GM23338 (cell line): Measurements from ENCODE around the gene HCFC1. TPM values are rescaled to one million over a fixed set of nuclear protein-coding genes. Genes with fewer than 3 reads are reported as not detected.

ENCODE experiments used
- ATAC-seq: fragments of 200-7000 bp; cut with Tn5 transposase; 3 replicates; pipeline ENCODE4 v1.9.1; 2020
- DNase-seq: peaks from one replicate; pipeline ENCODE4 v3.0.0-alpha.2; 2015; ENCODE audit warnings: low spot score
- H2AFZ ChIP-seq: fragments of 200-600 bp; sonication (generic); 2 replicates; pipeline ENCODE4 v1.8.0; 2016; ENCODE audit warnings: antibody characterized with exemption, mild to moderate bottlenecking, moderate library complexity
- H3F3A ChIP-seq: fragments of 200-600 bp; sonication (generic); replicated peaks from 2 replicates; pipeline ENCODE4 v1.8.0; 2017; ENCODE audit warnings: antibody characterized with exemption, mixed run types, low read depth
- H3K27ac ChIP-seq: fragments of 200-600 bp; sonication (generic); 2 replicates; pipeline ENCODE4 v1.6.1; 2016; ENCODE audit warnings: low read depth
- H3K27me3 ChIP-seq: fragments of 200-600 bp; sonication (generic); 2 replicates; pipeline ENCODE4 v1.8.0; 2016; ENCODE audit warnings: mild to moderate bottlenecking, mixed run types, moderate library complexity; ENCODE audit not compliant: insufficient read depth
- H3K36me3 ChIP-seq: fragments of 200-600 bp; sonication (generic); 2 replicates; pipeline ENCODE4 v1.8.0; 2016; ENCODE audit warnings: mild to moderate bottlenecking; ENCODE audit not compliant: insufficient read depth
- H3K4me1 ChIP-seq: fragments of 200-600 bp; sonication (generic); 2 replicates; pipeline ENCODE4 v1.8.0; 2016; ENCODE audit warnings: mild to moderate bottlenecking, moderate library complexity; ENCODE audit not compliant: insufficient read depth
- H3K4me2 ChIP-seq: fragments of 200-600 bp; sonication (generic); 2 replicates; pipeline ENCODE4 v1.7.1; 2017; ENCODE audit warnings: mixed run types
- H3K4me3 ChIP-seq: fragments of 200-600 bp; sonication (generic); 2 replicates; pipeline ENCODE4 v1.6.1; 2016; ENCODE audit warnings: mixed run types
- H3K79me2 ChIP-seq: fragments of 200-600 bp; sonication (generic); replicated peaks from 2 replicates; pipeline ENCODE4 v1.8.0; 2017; ENCODE audit warnings: mild to moderate bottlenecking; ENCODE audit not compliant: insufficient read depth
- H3K9me2 ChIP-seq: fragments of 200-600 bp; sonication (generic); 2 replicates; pipeline ENCODE4 v1.8.0; 2017; ENCODE audit not compliant: insufficient read depth
- H4K20me1 ChIP-seq: fragments of 200-600 bp; sonication (generic); replicated peaks from 2 replicates; pipeline ENCODE4 v1.8.0; 2017; ENCODE audit warnings: mild to moderate bottlenecking; ENCODE audit not compliant: insufficient read depth
- H3K27ac Mint-ChIP-seq: 2 replicates; pipeline ENCODE4 v1.8.0; 2020; ENCODE audit warnings: inconsistent platforms, mild to moderate bottlenecking, moderate library complexity, mixed read lengths
- H3K27me3 Mint-ChIP-seq: 3 replicates; pipeline ENCODE4 v1.8.0; 2022; ENCODE audit warnings: low read depth, mild to moderate bottlenecking, moderate library complexity, mixed read lengths, inconsistent platforms; ENCODE audit not compliant: insufficient read depth, poor library complexity
- H3K36me3 Mint-ChIP-seq: 3 replicates; pipeline ENCODE4 v1.8.0; 2021; ENCODE audit warnings: low read depth, mild to moderate bottlenecking, inconsistent platforms, moderate library complexity, mixed read lengths
- H3K4me1 Mint-ChIP-seq: 3 replicates; pipeline ENCODE4 v1.8.0; 2020; ENCODE audit warnings: mild to moderate bottlenecking, inconsistent platforms, mixed read lengths
- H3K4me3 Mint-ChIP-seq: 3 replicates; pipeline ENCODE4 v1.8.0; 2021; ENCODE audit warnings: moderate library complexity, mild to moderate bottlenecking, inconsistent platforms, mixed read lengths
- H3K9me3 Mint-ChIP-seq: 3 replicates; pipeline ENCODE4 v1.8.0; 2020; ENCODE audit warnings: moderate library complexity, mild to moderate bottlenecking, inconsistent platforms, mixed read lengths
- CREB1 ChIP-seq: fragments of 250-450 bp; sonication (Bioruptor Pico); IDR thresholded peaks from 2 replicates; pipeline ENCODE4 v1.5.0; 2020; ENCODE audit warnings: low read depth, mild to moderate bottlenecking, moderate library complexity
- EZH2 ChIP-seq: fragments of 200-600 bp; sonication (generic); IDR thresholded peaks from one replicate; pipeline ENCODE4 v1.8.0; 2017; ENCODE audit warnings: antibody characterized with exemption, mild to moderate bottlenecking, low read depth; ENCODE audit not compliant: unreplicated experiment
- EZH2phosphoT487 ChIP-seq: fragments of 200-600 bp; sonication (generic); IDR thresholded peaks from one replicate; pipeline ENCODE4 v1.8.1; 2018; ENCODE audit warnings: antibody characterized with exemption; ENCODE audit not compliant: unreplicated experiment
- JUNB ChIP-seq: IDR thresholded peaks from one replicate; pipeline ENCODE4 v1.6.1; 2016; ENCODE audit warnings: antibody characterized with exemption; ENCODE audit not compliant: unreplicated experiment
- NANOG ChIP-seq: IDR thresholded peaks from 2 replicates; pipeline ENCODE4 v1.6.1; 2016; ENCODE audit warnings: antibody characterized with exemption, borderline replicate concordance
- POLR2AphosphoS5 ChIP-seq: IDR thresholded peaks from 2 replicates; pipeline ENCODE4 v1.6.1; 2016; ENCODE audit warnings: antibody characterized with exemption, low read depth
- STAT1 ChIP-seq: IDR thresholded peaks from one replicate; pipeline ENCODE4 v1.6.1; 2016; ENCODE audit warnings: antibody characterized with exemption; ENCODE audit not compliant: unreplicated experiment
- ZNF114 ChIP-seq: fragments of 250-450 bp; sonication (Bioruptor Pico); IDR thresholded peaks from 2 replicates; pipeline ENCODE4 v1.5.0; 2020; ENCODE audit warnings: mild to moderate bottlenecking, moderate library complexity
- ZNF331 ChIP-seq: fragments of 250-450 bp; sonication (Bioruptor Pico); IDR thresholded peaks from 2 replicates; pipeline ENCODE4 v1.5.0; 2020; ENCODE audit warnings: low read depth, mild to moderate bottlenecking, moderate library complexity
- polyA plus RNA-seq: library from polyadenylated mRNA; unstranded; fragments of >200 nt; fragmentation: Nextera tagmentation; extraction: Ambion mirVana; gene quantifications from 2 replicates; pipeline ENCODE4 v1.2.1, GENCODE V29; 2016
- total RNA-seq: library from RNA; depleted of rRNA; stranded (reverse); fragments of >200 nt; shearing (Covaris generic); gene quantifications from 2 replicates; pipeline ENCODE4 v1.2.3, GENCODE V29; 2014
- TF ChIP-seq, protein P1 (sequence below): IDR thresholded peaks from 2 replicates; pipeline ENCODE4 v1.6.1; 2016; ENCODE audit warnings: antibody characterized with exemption
- TF ChIP-seq, protein P2 (sequence below), 2 experiments: fragments of 200-600 bp in 1 of 2; sonication (generic) in 1 of 2; conservative IDR thresholded peaks; 2 replicates each; pipeline versions ENCODE4 v1.5.1 to v1.6.1; 2016 to 2017; ENCODE audit warnings: antibody characterized with exemption in 2 of 2, low read depth in 2 of 2, mild to moderate bottlenecking in 2 of 2, moderate library complexity in 1 of 2
- TF ChIP-seq, protein P3 (sequence below): IDR thresholded peaks from one replicate; pipeline ENCODE4 v1.6.1; 2018; ENCODE audit warnings: antibody characterized with exemption; ENCODE audit not compliant: unreplicated experiment

HCFC1 gene
- total and polyA plus RNA-seq, 2 experiments from 2014 or later, result 33.0 to 188 TPM

DNA sequence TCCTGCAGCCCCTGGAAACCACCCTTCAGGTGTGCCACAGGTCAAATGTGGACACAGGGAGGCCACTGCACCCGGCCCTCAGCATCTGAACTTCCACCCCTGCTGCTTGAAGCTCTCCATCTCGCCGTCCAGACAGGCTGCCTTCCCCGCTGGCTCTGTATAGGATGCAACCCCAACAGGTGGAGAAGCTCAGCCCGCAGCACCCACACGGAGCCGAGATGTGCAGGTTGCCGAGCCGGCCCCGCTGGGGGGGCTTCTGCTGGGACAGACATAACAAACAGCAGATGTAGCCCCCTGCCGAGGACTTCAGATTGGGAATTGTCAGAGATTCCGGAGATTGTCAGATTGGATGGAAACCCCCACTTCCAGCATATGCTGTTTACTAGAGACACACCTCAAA is 21.5 kb upstream of the HCFC1 start (continued):
- TF ChIP-seq, protein P1, sequence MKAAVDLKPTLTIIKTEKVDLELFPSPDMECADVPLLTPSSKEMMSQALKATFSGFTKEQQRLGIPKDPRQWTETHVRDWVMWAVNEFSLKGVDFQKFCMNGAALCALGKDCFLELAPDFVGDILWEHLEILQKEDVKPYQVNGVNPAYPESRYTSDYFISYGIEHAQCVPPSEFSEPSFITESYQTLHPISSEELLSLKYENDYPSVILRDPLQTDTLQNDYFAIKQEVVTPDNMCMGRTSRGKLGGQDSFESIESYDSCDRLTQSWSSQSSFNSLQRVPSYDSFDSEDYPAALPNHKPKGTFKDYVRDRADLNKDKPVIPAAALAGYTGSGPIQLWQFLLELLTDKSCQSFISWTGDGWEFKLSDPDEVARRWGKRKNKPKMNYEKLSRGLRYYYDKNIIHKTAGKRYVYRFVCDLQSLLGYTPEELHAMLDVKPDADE, result no peak
- TF ChIP-seq, protein P2, sequence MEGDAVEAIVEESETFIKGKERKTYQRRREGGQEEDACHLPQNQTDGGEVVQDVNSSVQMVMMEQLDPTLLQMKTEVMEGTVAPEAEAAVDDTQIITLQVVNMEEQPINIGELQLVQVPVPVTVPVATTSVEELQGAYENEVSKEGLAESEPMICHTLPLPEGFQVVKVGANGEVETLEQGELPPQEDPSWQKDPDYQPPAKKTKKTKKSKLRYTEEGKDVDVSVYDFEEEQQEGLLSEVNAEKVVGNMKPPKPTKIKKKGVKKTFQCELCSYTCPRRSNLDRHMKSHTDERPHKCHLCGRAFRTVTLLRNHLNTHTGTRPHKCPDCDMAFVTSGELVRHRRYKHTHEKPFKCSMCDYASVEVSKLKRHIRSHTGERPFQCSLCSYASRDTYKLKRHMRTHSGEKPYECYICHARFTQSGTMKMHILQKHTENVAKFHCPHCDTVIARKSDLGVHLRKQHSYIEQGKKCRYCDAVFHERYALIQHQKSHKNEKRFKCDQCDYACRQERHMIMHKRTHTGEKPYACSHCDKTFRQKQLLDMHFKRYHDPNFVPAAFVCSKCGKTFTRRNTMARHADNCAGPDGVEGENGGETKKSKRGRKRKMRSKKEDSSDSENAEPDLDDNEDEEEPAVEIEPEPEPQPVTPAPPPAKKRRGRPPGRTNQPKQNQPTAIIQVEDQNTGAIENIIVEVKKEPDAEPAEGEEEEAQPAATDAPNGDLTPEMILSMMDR (conservative IDR thresholded peaks at IDR 0.05; ENCODE audit: low read depth in 2 of 2), result no peak
- TF ChIP-seq CREB1 (CRISPR knock-in tag), result no peak
- TF ChIP-seq JUNB, result no peak
- no peak for TF ChIP-seq STAT1

DNA sequence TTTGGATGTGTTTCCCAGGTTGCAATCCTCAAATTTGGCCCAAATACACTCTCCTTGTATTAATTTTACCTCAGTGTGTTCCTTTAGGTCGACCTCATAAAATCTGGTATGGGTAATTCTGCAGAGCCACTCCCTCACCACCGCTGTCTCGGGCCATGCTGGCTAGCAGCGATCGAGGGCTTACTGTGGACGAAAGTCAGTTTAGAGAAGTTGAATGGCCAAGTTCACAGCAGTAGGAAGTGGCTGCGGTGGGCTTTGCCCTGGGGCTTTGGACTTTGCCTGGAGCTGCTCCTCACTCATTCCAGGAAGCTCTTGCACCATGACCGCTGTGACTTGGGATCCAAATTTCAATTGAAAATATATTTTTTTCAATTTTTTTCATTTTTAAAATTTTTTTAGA is 20.6 kb upstream of the HCFC1 start:
- no peaks in the 10 kb centered on the region for H3F3A ChIP-seq
- H3K4me3 Mint-ChIP-seq, result no peak overlapping the region
- no peaks in the 10 kb centered on the region for H4K20me1 ChIP-seq
- H2AFZ ChIP-seq, result no peak overlapping the region
- no peaks in the 10 kb centered on the region for H3K36me3 Mint-ChIP-seq
- H3K4me2 ChIP-seq, result no peak overlapping the region
- H3K9me2 ChIP-seq, result no peaks in the 10 kb centered on the region
- no peaks in the 10 kb centered on the region for H3K79me2 ChIP-seq
- H3K27ac Mint-ChIP-seq, result no peak overlapping the region
- ATAC-seq, result no peak
- H3K4me1 Mint-ChIP-seq, result no peaks in the 10 kb centered on the region
- no peak for DNase-seq
- no peaks in the 10 kb centered on the region for H3K4me1 ChIP-seq
- no peak overlapping the region for H3K4me3 ChIP-seq
- no peaks in the 10 kb centered on the region for H3K27me3 Mint-ChIP-seq
- no peaks in the 10 kb centered on the region for H3K9me3 Mint-ChIP-seq
- no peak overlapping the region for H3K27ac ChIP-seq
- H3K36me3 ChIP-seq, result no peaks in the 10 kb centered on the region
- H3K27me3 ChIP-seq, result no peaks in the 10 kb centered on the region
- TF ChIP-seq JUNB, result no peak
- TF ChIP-seq NANOG, result no peak
- no peak for TF ChIP-seq POLR2AphosphoS5
- TF ChIP-seq, protein P3, sequence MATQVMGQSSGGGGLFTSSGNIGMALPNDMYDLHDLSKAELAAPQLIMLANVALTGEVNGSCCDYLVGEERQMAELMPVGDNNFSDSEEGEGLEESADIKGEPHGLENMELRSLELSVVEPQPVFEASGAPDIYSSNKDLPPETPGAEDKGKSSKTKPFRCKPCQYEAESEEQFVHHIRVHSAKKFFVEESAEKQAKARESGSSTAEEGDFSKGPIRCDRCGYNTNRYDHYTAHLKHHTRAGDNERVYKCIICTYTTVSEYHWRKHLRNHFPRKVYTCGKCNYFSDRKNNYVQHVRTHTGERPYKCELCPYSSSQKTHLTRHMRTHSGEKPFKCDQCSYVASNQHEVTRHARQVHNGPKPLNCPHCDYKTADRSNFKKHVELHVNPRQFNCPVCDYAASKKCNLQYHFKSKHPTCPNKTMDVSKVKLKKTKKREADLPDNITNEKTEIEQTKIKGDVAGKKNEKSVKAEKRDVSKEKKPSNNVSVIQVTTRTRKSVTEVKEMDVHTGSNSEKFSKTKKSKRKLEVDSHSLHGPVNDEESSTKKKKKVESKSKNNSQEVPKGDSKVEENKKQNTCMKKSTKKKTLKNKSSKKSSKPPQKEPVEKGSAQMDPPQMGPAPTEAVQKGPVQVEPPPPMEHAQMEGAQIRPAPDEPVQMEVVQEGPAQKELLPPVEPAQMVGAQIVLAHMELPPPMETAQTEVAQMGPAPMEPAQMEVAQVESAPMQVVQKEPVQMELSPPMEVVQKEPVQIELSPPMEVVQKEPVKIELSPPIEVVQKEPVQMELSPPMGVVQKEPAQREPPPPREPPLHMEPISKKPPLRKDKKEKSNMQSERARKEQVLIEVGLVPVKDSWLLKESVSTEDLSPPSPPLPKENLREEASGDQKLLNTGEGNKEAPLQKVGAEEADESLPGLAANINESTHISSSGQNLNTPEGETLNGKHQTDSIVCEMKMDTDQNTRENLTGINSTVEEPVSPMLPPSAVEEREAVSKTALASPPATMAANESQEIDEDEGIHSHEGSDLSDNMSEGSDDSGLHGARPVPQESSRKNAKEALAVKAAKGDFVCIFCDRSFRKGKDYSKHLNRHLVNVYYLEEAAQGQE, result no peak
- no peak for TF ChIP-seq ZNF114
- TF ChIP-seq, protein P1, result no peak
- TF ChIP-seq STAT1, result no peak
- no peak for TF ChIP-seq EZH2
- no peak for TF ChIP-seq EZH2phosphoT487
- TF ChIP-seq CREB1 (CRISPR knock-in tag), result no peak
- TF ChIP-seq, protein P2 (conservative IDR thresholded peaks at IDR 0.05; ENCODE audit: low read depth in 2 of 2), result no peak
- TF ChIP-seq ZNF331, result no peak
